K562 (cell line): ENCODE measurements around the gene UBXN11. TPM values are rescaled to one million over a fixed set of nuclear protein-coding genes. Genes with fewer than 3 reads are reported as not detected.
A peak's percentile ranks its signal among the peaks of the same experiment; 100 is the strongest.

Experiments
- ATAC-seq: fragments of 200-7000 bp; cut with Tn5 transposase; 3 replicates; pipeline ENCODE4 v1.9.1; 2020; ENCODE audit warnings: moderate library complexity
- BruUV-seq: library from RNA; stranded (reverse); fragments of 400-500 nt; replicated peaks from 2 replicates; lab custom pipeline; 2021; lab: Mats Ljungman, UMichigan
- CTCF ChIA-PET: fragments of 300-600 bp; formaldehyde crosslinking; extraction: SDS; loops from one replicate; lab custom pipeline; 2021; ENCODE audit warnings: low intra/inter-chr PET ratio; lab: Yijun Ruan, JAX
- POLR2A ChIA-PET: fragments of 300-600, 350-650 bp; sonication (Branson Sonifier 250); formaldehyde crosslinking; extraction: SDS; loops from one replicate; lab custom pipeline; 2021; ENCODE audit warnings: antibody characterized with exemption, inconsistent platforms; lab: Yijun Ruan, JAX
- DNase-seq, 4 experiments: peaks; one replicate each; pipeline versions ENCODE4 v3.0.0 to v3.0.0-alpha.2; 2011 to 2018; ENCODE audit warnings: low spot score in 3 of 4, mixed read lengths in 3 of 4; ENCODE audit errors: extremely low read depth in 1 of 4
- FAIRE-seq: peaks from 2 replicates; lab custom pipeline; 2011; peaks lifted over from hg19 to GRCh38; lab: Jason Lieb, UNC
- H2AFZ ChIP-seq: 2 replicates; pipeline ENCODE4 v1.6.0; 2011; ENCODE audit warnings: low read depth, low read length, control low read depth, inconsistent platforms
- H3K27ac ChIP-seq: fragments of 200-600 bp; 3 replicates; pipeline ENCODE4 v1.8.0; 2011; ENCODE audit warnings: low read depth, mild to moderate bottlenecking, control low read depth, inconsistent platforms, low read length, moderate library complexity, mixed read lengths; ENCODE audit errors: extremely low read depth
- H3K27me3 ChIP-seq, 2 experiments: fragments of 300-600 bp in 1 of 2; 2 replicates in 1 of 2; 3 replicates in 1 of 2; pipeline versions ENCODE4 v1.6.0 to v1.8.0; 2011; ENCODE audit warnings: inconsistent platforms in 2 of 2, low read length in 2 of 2, mild to moderate bottlenecking in 1 of 2, mixed read lengths in 1 of 2, moderate library complexity in 1 of 2; ENCODE audit not compliant: control insufficient read depth in 2 of 2, insufficient read depth in 2 of 2
- H3K36me3 ChIP-seq: fragments of 300-600 bp; 3 replicates; pipeline ENCODE4 v1.8.0; 2011; ENCODE audit warnings: mild to moderate bottlenecking, low read length, inconsistent platforms; ENCODE audit not compliant: control insufficient read depth, insufficient read depth
- H3K4me1 ChIP-seq, 2 experiments: fragments of 200-600 bp in 1 of 2; replicated peaks in 1 of 2; 2 replicates in 1 of 2; 3 replicates in 1 of 2; pipeline versions ENCODE4 v1.5.1 to v1.8.0; 2011; ENCODE audit warnings: inconsistent platforms in 2 of 2, low read length in 2 of 2, mild to moderate bottlenecking in 1 of 2, mixed read lengths in 1 of 2, moderate library complexity in 1 of 2; ENCODE audit not compliant: control insufficient read depth in 2 of 2, insufficient read depth in 2 of 2
- H3K4me2 ChIP-seq: 2 replicates; pipeline ENCODE4 v1.6.1; 2011; ENCODE audit warnings: low read length, control low read depth, inconsistent platforms, mixed read lengths; ENCODE audit not compliant: insufficient read depth
- H3K4me3 ChIP-seq: fragments of 200-600 bp; sonication (generic), shearing (Covaris generic); 2 replicates; pipeline ENCODE4 v1.5.1; 2016; ENCODE audit warnings: control low read depth, inconsistent platforms
- H3K79me2 ChIP-seq: fragments of 200-600 bp; 3 replicates; pipeline ENCODE4 v1.8.0; 2011; ENCODE audit warnings: low read length, inconsistent platforms; ENCODE audit not compliant: control insufficient read depth, insufficient read depth
- H3K9ac ChIP-seq, 2 experiments: 2 replicates each; pipeline versions ENCODE4 v1.6.0 to v1.6.1; 2011; ENCODE audit warnings: low read depth in 2 of 2, low read length in 2 of 2, control low read depth in 1 of 2, inconsistent platforms in 1 of 2, mild to moderate bottlenecking in 1 of 2, mixed read lengths in 1 of 2; ENCODE audit not compliant: insufficient read depth in 1 of 2
- H3K9me1 ChIP-seq: one replicate; pipeline ENCODE4 v1.6.0; 2011; ENCODE audit warnings: inconsistent platforms, mild to moderate bottlenecking, low read length, moderate library complexity; ENCODE audit not compliant: control insufficient read depth, insufficient read depth
- H3K9me3 ChIP-seq: replicated peaks from 2 replicates; pipeline ENCODE4 v1.5.1; 2011; ENCODE audit warnings: low read depth, low read length, inconsistent platforms; ENCODE audit not compliant: control insufficient read depth, insufficient read depth
- H4K20me1 ChIP-seq: replicated peaks from 2 replicates; pipeline ENCODE4 v1.6.1; 2011; ENCODE audit warnings: low read length, inconsistent platforms, mixed read lengths; ENCODE audit not compliant: control insufficient read depth, insufficient read depth
- ATF3 ChIP-seq, 2 experiments: fragments of 450-650 bp in 1 of 2; sonication (generic) in 1 of 2; formaldehyde crosslinking in 1 of 2; IDR thresholded peaks in 1 of 2; conservative IDR thresholded peaks in 1 of 2; 2 replicates each; pipeline versions ENCODE4 v1.6.1 to v1.8.1; 2016 to 2023; ENCODE audit warnings: mild to moderate bottlenecking in 2 of 2, moderate library complexity in 2 of 2, inconsistent platforms in 1 of 2, missing genetic modification reagents in 1 of 2
- CBFA2T3 ChIP-seq: fragments of 450-650 bp; IDR thresholded peaks from 2 replicates; pipeline ENCODE4 v1.6.1; 2017
- HDAC6 ChIP-seq: IDR thresholded peaks from 2 replicates; pipeline ENCODE4 v1.6.1; 2012; ENCODE audit warnings: low read depth, mild to moderate bottlenecking, control low read depth, inconsistent platforms, low read length, moderate library complexity
- PKNOX1 ChIP-seq: fragments of 450-650 bp; IDR thresholded peaks from 2 replicates; pipeline ENCODE4 v1.6.1; 2016
- POU5F1 ChIP-seq: fragments of 150-350 bp; IDR thresholded peaks from 2 replicates; pipeline ENCODE4 v1.6.1; 2014; ENCODE audit warnings: borderline replicate concordance, low read length, low read depth, mild to moderate bottlenecking; ENCODE audit not compliant: partially characterized antibody
- RBFOX2 ChIP-seq: fragments of 200-400 bp; formaldehyde crosslinking; IDR thresholded peaks from 2 replicates; pipeline ENCODE4 v1.6.1; 2017; ENCODE audit warnings: low read depth, mild to moderate bottlenecking, low read length, moderate library complexity
- SPI1 ChIP-seq: IDR thresholded peaks from 2 replicates; pipeline ENCODE4 v1.6.1; 2011; ENCODE audit warnings: low read depth, low read length, control low read depth, borderline replicate concordance
- SUPT5H ChIP-seq: fragments of 450-650 bp; IDR thresholded peaks from 2 replicates; pipeline ENCODE4 v1.6.1; 2016
- TBP ChIP-seq: optimal IDR thresholded peaks from 2 replicates; pipeline ENCODE3; 2011; ENCODE audit warnings: low read depth, low read length, improper control_type of control experiment
- U2AF1 ChIP-seq: fragments of 200-400 bp; formaldehyde crosslinking; optimal IDR thresholded peaks from 2 replicates; pipeline ENCODE3; 2017; ENCODE audit warnings: mild to moderate bottlenecking, low read depth, low read length, moderate library complexity
- VEZF1 ChIP-seq: fragments of 200-800 bp; sonication (Bioruptor generic); IDR thresholded peaks from 2 replicates; pipeline ENCODE4 v1.6.1; 2017; ENCODE audit warnings: missing genetic modification characterization, missing compliant biosample characterization
- ZNF232 ChIP-seq: sonication (generic); formaldehyde crosslinking; IDR thresholded peaks from 2 replicates; pipeline ENCODE4 v1.8.0; 2022; ENCODE audit warnings: mild to moderate bottlenecking, missing genetic modification reagents
- ZNF584 ChIP-seq: fragments of 200-800 bp; sonication (Bioruptor generic); IDR thresholded peaks from 2 replicates; pipeline ENCODE4 v1.6.1; 2016; ENCODE audit warnings: low read depth, mild to moderate bottlenecking, missing genetic modification characterization, missing compliant biosample characterization
- WGBS: fragments of 100-300 bp; shearing (Covaris generic); methylation state at CpG from one replicate; pipeline ENCODE4 v1.1.6; 2016; ENCODE audit warnings: low coverage, mixed read lengths; ENCODE audit not compliant: insufficient coverage; ENCODE audit errors: missing lambda C conversion rate; 5-methylcytosine and 5-hydroxymethylcytosine counted together
- in situ Hi-C: fragments of 300-500 bp; cut with MboI; formaldehyde crosslinking; loops from 4 replicates; pipeline ENCODE4 v1.15.0; 2018; ENCODE audit warnings: inconsistent platforms, mixed read lengths
- intact Hi-C: fragments of 100-400 bp; cut with micrococcal nuclease; formaldehyde crosslinking; loops from 2 replicates; pipeline ENCODE4 v1.14.2; 2022
- polyA plus RNA-seq, 8 experiments: library from polyadenylated mRNA; depleted of rRNA in 4 of 8; stranded (reverse) in 5 of 8; unstranded in 3 of 8; fragments of >200 nt; fragmentation: Nextera tagmentation in 2 of 8; fragmentation: Illumina TruSeq in 1 of 8; extraction: Ambion mirVana in 2 of 8; extraction: Trizol in 1 of 8; gene quantifications; 2 replicates each; pipeline versions ENCODE4 v1.2.1 to v1.2.3, GENCODE V29; 2011 to 2014; ENCODE audit warnings: inconsistent platforms in 1 of 8, missing spikeins in 1 of 8
- total RNA-seq, 7 experiments: library from RNA; depleted of rRNA in 6 of 7; stranded (reverse); fragments of >200 nt in 6 of 7; fragmentation: Illumina TruSeq in 2 of 7; extraction: Trizol in 2 of 7; gene quantifications; 2 replicates each; pipeline versions ENCODE4 v1.2.1 to v1.2.3, GENCODE V29; 2011 to 2021; ENCODE audit warnings: low replicate concordance in 1 of 7

The UBXN11 gene
- total and polyA plus RNA-seq, 9 of the 15 experiments (the other 6 are each of a cell fraction or from before 2014, with no cell fraction given) = 0.48 to 34.3 (median 11.3) TPM

GRCh38 chr1:26279456-26280332 is 26.7 kb downstream of the UBXN11 start, which contains the start of gene SH3BGRL3 (continued):
- TF ChIP-seq POU5F1 = no peak
- no peak for TF ChIP-seq TBP
- peak; percentile 96 for TF ChIP-seq U2AF1

- FAIRE-seq = no peak
- peak; percentile 75; the same call in 1 of the 2 replicates for TF ChIP-seq SPI1
- TF ChIP-seq HDAC6 = no peak
- no peak for TF ChIP-seq RBFOX2
- TF ChIP-seq CBFA2T3 = peak; percentile 5; the same call in 1 of the 2 replicates
- peak; percentile 17; the same call in 1 of the 2 replicates for TF ChIP-seq SUPT5H
- TF ChIP-seq ZNF232 (CRISPR knock-in tag) = 0 out of 2 replicates have a peak, but pooled peaks have one; percentile 22
- TF ChIP-seq ATF3 (IDR thresholded peaks at IDR 0.05) = peak; percentile 41; the same call in 1 of the 2 replicates
- TF ChIP-seq ATF3 (CRISPR knock-in tag; conservative IDR thresholded peaks at IDR 0.05) = no peak
- peak; percentile 40; the same call in 1 of the 2 replicates for TF ChIP-seq PKNOX1
- TF ChIP-seq ZNF584 (CRISPR knock-in tag) = 0 out of 2 replicates have a peak, but pooled peaks have one; percentile 27
- TF ChIP-seq VEZF1 (CRISPR knock-in tag) = no peak
Measured at GRCh38 chr1:26278724-26279455, 27.5 kb downstream of the UBXN11 start.

More at GRCh38 chr1:26278724-26279455, 27.5 kb downstream of the UBXN11 start:
- in situ Hi-C loops (loop anchor here (5.0 kb wide), 1 partner anchor 113 kb away; no protein-coding TSS in a partner anchor), intact Hi-C loops (no loop called here)
- POLR2A ChIA-PET = interaction anchor here (0.6 to 3.6 kb wide), 10 partner anchors 9 to 1279 kb away, joined by 3 to 12 read pairs (median 4); partner anchors contain the start of genes CEP85 and ZNF593
- WGBS = 43% methylated on average over 9 of the region's 9 CpGs
- no TSS peak for BruUV-seq
- Histone ChIP-seq H3K4me3 (peak overlapping the region; percentile 47), H3K4me2 (peak overlapping the region; percentile 85), H3K36me3 (peaks cover 87% of the 10 kb centered on the region), H3K4me1 (peaks cover 73 to 81% of the 10 kb centered on the region in 2 experiments), H4K20me1 (peaks cover 4% of the 10 kb centered on the region; the same call in 1 of the 2 replicates), H3K27ac (peak overlapping the region; percentile 81), H3K27me3 (no peaks in the 10 kb centered on the region), H3K79me2 (peaks cover 24% of the 10 kb centered on the region; the same call in 2 of the 3 replicates), H3K9me1 (peaks cover 5% of the 10 kb centered on the region), H3K9ac (peak overlapping the region; percentile 62 to 92), H3K9me3 (no peaks in the 10 kb centered on the region), H2AFZ (peak overlapping the region; percentile 71; the same call in 1 of the 2 replicates)
- ATAC-seq = no peak; the same call in 2 of the 3 replicates
- CTCF ChIA-PET = interaction anchor here (0.6 to 1.6 kb wide), 4 partner anchors 10 to 137 kb away, joined by 3 to 6 read pairs (median 3); no protein-coding TSS in a partner anchor
- DNase-seq = peak in 2 of 4 experiments; percentile 67 to 78
